Osteocyte (in vitro differentiated cells): ENCODE results near the gene TEX36. TPM values are rescaled to one million over a fixed set of nuclear protein-coding genes. Genes with fewer than 3 reads are reported as not detected.
A peak's percentile ranks its signal among the peaks of the same experiment; 100 is the strongest.

Experiments used
- DNase-seq: peaks from one replicate; pipeline ENCODE4 v3.0.0; 2021; ENCODE audit warnings: mixed read lengths; ENCODE audit not compliant: unreplicated experiment; ENCODE audit errors: extremely low spot score
- H3K27ac Mint-ChIP-seq: one replicate; pipeline ENCODE4 v1.8.0; 2021; ENCODE audit warnings: mild to moderate bottlenecking, mixed read lengths; ENCODE audit not compliant: unreplicated experiment
- H3K27me3 Mint-ChIP-seq: one replicate; pipeline ENCODE4 v1.8.0; 2021; ENCODE audit warnings: mixed read lengths; ENCODE audit not compliant: unreplicated experiment
- H3K36me3 Mint-ChIP-seq: one replicate; pipeline ENCODE4 v1.8.0; 2021; ENCODE audit warnings: mixed read lengths; ENCODE audit not compliant: unreplicated experiment
- H3K4me1 Mint-ChIP-seq: one replicate; pipeline ENCODE4 v1.8.0; 2021; ENCODE audit warnings: mixed read lengths; ENCODE audit not compliant: unreplicated experiment
- H3K4me3 Mint-ChIP-seq: one replicate; pipeline ENCODE4 v1.8.0; 2021; ENCODE audit warnings: mild to moderate bottlenecking, moderate library complexity, mixed read lengths; ENCODE audit not compliant: unreplicated experiment
- H3K9me3 Mint-ChIP-seq: one replicate; pipeline ENCODE4 v1.8.0; 2021; ENCODE audit warnings: mixed read lengths; ENCODE audit not compliant: unreplicated experiment
- CTCF ChIP-seq: fragments of 200-600 bp; sonication (generic); IDR thresholded peaks from 2 replicates; pipeline ENCODE4 v1.5.0; 2021; ENCODE audit warnings: antibody characterized with exemption, mild to moderate bottlenecking, moderate library complexity
- total RNA-seq: library from RNA; stranded (reverse); gene quantifications from 2 replicates; pipeline ENCODE4 v1.2.1, GENCODE V29; 2021

Gene TEX36
- total RNA-seq, 1 donor from 2014 or later = not detected

- H3K4me3 Mint-ChIP-seq = no peak overlapping the region
- TF ChIP-seq CTCF = no peak
- H3K27me3 Mint-ChIP-seq = peaks cover 20% of the 10 kb centered on the region
- no peaks in the 10 kb centered on the region for H3K36me3 Mint-ChIP-seq
- H3K27ac Mint-ChIP-seq = no peak overlapping the region
- DNase-seq = no peak
- no peaks in the 10 kb centered on the region for H3K9me3 Mint-ChIP-seq
- H3K4me1 Mint-ChIP-seq = no peaks in the 10 kb centered on the region
Measured at GRCh38 chr10:125633517-125633999, 49.4 kb downstream of the TEX36 start.

- Mint-ChIP-seq H3K27me3 (peaks cover 23% of the 10 kb centered on the region), H3K4me3 (no peak overlapping the region), H3K4me1 (no peaks in the 10 kb centered on the region), H3K27ac (no peak overlapping the region), H3K36me3 (no peaks in the 10 kb centered on the region), H3K9me3 (no peaks in the 10 kb centered on the region)
- DNase-seq = no peak
- TF ChIP-seq CTCF = no peak
Measured at GRCh38 chr10:125631806-125632205, 51.2 kb downstream of the TEX36 start.

GRCh38 chr10:125629758-125630376 is 53.1 kb downstream of the TEX36 start:
- no peaks in the 10 kb centered on the region for H3K4me1 Mint-ChIP-seq
- peaks cover 29% of the 10 kb centered on the region for H3K27me3 Mint-ChIP-seq
- no peaks in the 10 kb centered on the region for H3K36me3 Mint-ChIP-seq
- no peak overlapping the region for H3K4me3 Mint-ChIP-seq
- H3K9me3 Mint-ChIP-seq = no peaks in the 10 kb centered on the region
- no peak overlapping the region for H3K27ac Mint-ChIP-seq
- TF ChIP-seq CTCF = peak; percentile 57
- no peak for DNase-seq

- H3K27ac Mint-ChIP-seq = no peak overlapping the region
Measured at GRCh38 chr10:125628104-125629049, 54.6 kb downstream of the TEX36 start.

More at GRCh38 chr10:125628104-125629049, 54.6 kb downstream of the TEX36 start:
- Mint-ChIP-seq H3K4me3 (no peak overlapping the region), H3K36me3 (no peaks in the 10 kb centered on the region), H3K4me1 (no peaks in the 10 kb centered on the region), H3K27me3 (peaks cover 22% of the 10 kb centered on the region), H3K9me3 (no peaks in the 10 kb centered on the region)
- no peak for TF ChIP-seq CTCF
- no peak for DNase-seq
